ENCODE data around the gene SLC35F3.
A peak's percentile ranks its signal among the peaks of the same experiment; 100 is the strongest.

The SLC35F3 gene

GRCh38 chr1:234322979-234323378, 418.5 kb downstream of the SLC35F3 start:
- Mint-ChIP-seq H3K4me3 (no peak overlapping the region), H3K27me3 (ENCODE audit: low read depth) (peaks cover 59% of the 10 kb centered on the region), H3K27ac (no peak overlapping the region), H3K36me3 (ENCODE audit: low read depth) (no peaks in the 10 kb centered on the region), H3K9me3 (no peaks in the 10 kb centered on the region), H3K4me1 (peaks cover 24% of the 10 kb centered on the region)
- no peak for TF ChIP-seq CTCF (IDR thresholded peaks at IDR 0.05; ENCODE audit: unreplicated experiment in 3 of 3)

GRCh38 chr1:234324821-234325220, 420.3 kb downstream of the SLC35F3 start:
- no peak overlapping the region for H3K27ac Mint-ChIP-seq
- TF ChIP-seq CTCF (IDR thresholded peaks at IDR 0.05; ENCODE audit: unreplicated experiment in 3 of 3), result no peak
- H3K9me3 Mint-ChIP-seq, result no peaks in the 10 kb centered on the region
- H3K36me3 Mint-ChIP-seq (ENCODE audit: low read depth), result no peaks in the 10 kb centered on the region
- peaks cover 24% of the 10 kb centered on the region for H3K4me1 Mint-ChIP-seq
- peaks cover 63% of the 10 kb centered on the region for H3K27me3 Mint-ChIP-seq (ENCODE audit: low read depth)
- H3K4me3 Mint-ChIP-seq, result no peak overlapping the region

GRCh38 chr1:234325878-234326496, 421.5 kb downstream of the SLC35F3 start:
- Mint-ChIP-seq H3K36me3 (ENCODE audit: low read depth) (no peaks in the 10 kb centered on the region), H3K4me1 (peaks cover 24% of the 10 kb centered on the region), H3K27me3 (ENCODE audit: low read depth) (peaks cover 53% of the 10 kb centered on the region), H3K4me3 (no peak overlapping the region), H3K27ac (no peak overlapping the region), H3K9me3 (no peaks in the 10 kb centered on the region)
- TF ChIP-seq CTCF (IDR thresholded peaks at IDR 0.05; ENCODE audit: unreplicated experiment in 3 of 3), result no peak

- Mint-ChIP-seq H3K4me3 (peak overlapping the region in 2 of 3 experiments; percentile 0 to 61), H3K27me3 (ENCODE audit: low read depth) (peaks cover 51% of the 10 kb centered on the region), H3K4me1 (peaks cover 24% of the 10 kb centered on the region), H3K36me3 (ENCODE audit: low read depth) (no peaks in the 10 kb centered on the region), H3K27ac (peak overlapping the region in 2 of 3 experiments; percentile 3 to 22), H3K9me3 (no peaks in the 10 kb centered on the region)
- TF ChIP-seq CTCF (IDR thresholded peaks at IDR 0.05; ENCODE audit: unreplicated experiment in 3 of 3), result peak; percentile 55 to 67 (median 67)
These were observed 422.3 kb downstream of the SLC35F3 start for GRCh38 chr1:234326497-234327366.

GRCh38 chr1:234327577-234328164, 423.2 kb downstream of the SLC35F3 start:
- no peak overlapping the region for H3K4me3 Mint-ChIP-seq
- H3K9me3 Mint-ChIP-seq, result no peaks in the 10 kb centered on the region
- no peak for TF ChIP-seq CTCF (IDR thresholded peaks at IDR 0.05; ENCODE audit: unreplicated experiment in 3 of 3)
- H3K27me3 Mint-ChIP-seq (ENCODE audit: low read depth), result peaks cover 44% of the 10 kb centered on the region
- no peak overlapping the region for H3K27ac Mint-ChIP-seq
- peaks cover 24% of the 10 kb centered on the region for H3K4me1 Mint-ChIP-seq
- H3K36me3 Mint-ChIP-seq (ENCODE audit: low read depth), result no peaks in the 10 kb centered on the region

Measured in nephron (organoid).